PFSK-1 (cell line): ENCODE results near the gene GPATCH2L.

ENCODE experiments used
- SIN3A ChIP-seq: IDR thresholded peaks from 2 replicates; pipeline ENCODE4 v1.6.1; 2012; ENCODE audit warnings: mild to moderate bottlenecking, low read length, moderate library complexity, borderline replicate concordance; ENCODE audit not compliant: insufficient read depth
- TAF1 ChIP-seq: IDR thresholded peaks from 2 replicates; pipeline ENCODE4 v1.6.1; 2012; ENCODE audit warnings: low read length, control low read depth, borderline replicate concordance; ENCODE audit not compliant: insufficient read depth

GRCh38 chr14:76168531-76168930 lies 16.8 kb downstream of the GPATCH2L start:
- TF ChIP-seq SIN3A = no peak
- no peak for TF ChIP-seq TAF1
